HG03442 (cell line): ENCODE data around the gene ZNF445.
"Not testable (repeated sequence)": the region's sequence is repeated elsewhere in the genome, so short reads cannot be mapped to it uniquely, and the experiment has no call there.

Experiments used
- ATAC-seq: cut with Tn5 transposase; IDR thresholded peaks from one replicate; pipeline ENCODE4 v1.9.1; 2021; ENCODE audit warnings: mild to moderate bottlenecking, moderate library complexity; ENCODE audit not compliant: unreplicated experiment

Gene ZNF445

DNA sequence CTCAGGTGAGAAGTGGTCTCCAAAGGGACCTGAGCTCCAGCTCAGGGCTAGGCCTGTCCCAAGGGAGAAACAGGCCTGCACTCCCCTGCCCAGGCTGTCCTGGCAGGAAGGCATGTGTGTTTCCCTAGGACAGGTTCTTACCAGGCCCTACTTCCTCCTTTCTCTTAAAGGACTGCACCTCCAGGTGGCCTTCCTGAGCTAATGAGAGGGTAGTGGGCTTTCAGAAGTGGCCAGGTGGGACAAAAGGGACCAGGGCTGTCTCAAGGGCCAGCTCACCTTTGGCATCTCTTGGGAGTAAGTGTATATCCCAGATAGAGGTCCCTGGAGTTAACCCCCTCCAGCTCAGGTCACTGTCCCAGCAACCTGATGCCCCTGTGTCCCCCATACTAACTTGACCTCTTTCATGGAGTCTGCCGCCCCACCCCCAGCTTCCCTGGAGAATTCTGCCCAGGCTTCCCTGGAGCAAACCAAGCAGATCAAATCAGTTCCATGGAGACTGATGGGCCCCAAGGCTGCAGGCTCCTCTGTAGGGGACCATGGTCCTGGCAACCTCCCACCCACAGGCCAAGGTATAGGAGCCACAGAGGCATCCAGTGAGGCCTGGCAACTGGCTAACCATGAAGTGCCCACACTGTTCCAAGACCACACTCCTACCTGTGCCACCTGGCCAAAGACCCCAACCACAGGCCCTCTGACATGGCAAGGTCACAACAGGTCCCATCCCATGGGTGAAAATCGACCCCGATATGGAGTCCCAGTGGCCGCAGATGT, 67.6 kb downstream of the ZNF445 start:
- ATAC-seq, result no peak

- ATAC-seq, result no peak
Measured at GRCh38 chr3:44402548-44402947, 74.9 kb downstream of the ZNF445 start.

GRCh38 chr3:44400771-44401170, 76.7 kb downstream of the ZNF445 start:
- no peak for ATAC-seq

DNA sequence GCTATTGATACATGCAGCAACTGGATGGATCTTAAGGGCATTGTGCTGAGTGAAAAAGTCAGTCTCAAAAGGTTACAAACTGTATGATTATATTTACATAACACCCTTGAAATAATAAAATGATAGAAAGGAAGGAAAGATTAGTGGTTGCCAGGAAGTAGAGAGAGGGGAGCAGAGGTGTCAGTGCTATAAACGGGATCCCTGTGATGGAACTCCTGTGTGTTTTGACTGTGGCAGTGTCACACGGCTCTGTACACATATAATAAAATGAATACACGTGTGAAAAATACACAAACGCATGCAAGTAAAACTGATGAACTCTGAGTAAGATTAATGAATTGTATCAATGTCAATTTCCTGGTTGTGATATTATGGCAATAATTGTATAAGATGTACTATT, 78.6 kb downstream of the ZNF445 start:
- ATAC-seq, result no peak

DNA sequence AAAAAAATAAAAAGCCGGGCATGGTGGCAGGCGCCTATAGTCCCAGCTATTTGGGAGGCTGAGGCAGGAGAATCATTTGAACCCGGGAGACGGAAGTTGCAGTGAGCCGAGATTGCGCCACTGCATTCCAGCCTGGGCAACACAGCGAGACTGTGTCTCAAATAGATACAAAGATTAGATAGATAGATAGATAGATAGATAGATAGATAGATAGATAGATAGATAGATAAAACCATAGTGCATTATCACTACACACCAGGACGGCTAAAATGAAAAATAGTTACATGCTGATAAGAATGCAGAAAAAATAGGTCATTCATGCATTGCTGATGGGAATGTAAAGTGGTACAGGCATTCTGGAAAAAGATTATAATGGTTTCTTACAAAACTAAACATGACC, 79.2 kb downstream of the ZNF445 start:
- ATAC-seq, result not testable (repeated sequence)

GRCh38 chr3:44396200-44397171, 81.0 kb downstream of the ZNF445 start:
- ATAC-seq, result no peak

DNA sequence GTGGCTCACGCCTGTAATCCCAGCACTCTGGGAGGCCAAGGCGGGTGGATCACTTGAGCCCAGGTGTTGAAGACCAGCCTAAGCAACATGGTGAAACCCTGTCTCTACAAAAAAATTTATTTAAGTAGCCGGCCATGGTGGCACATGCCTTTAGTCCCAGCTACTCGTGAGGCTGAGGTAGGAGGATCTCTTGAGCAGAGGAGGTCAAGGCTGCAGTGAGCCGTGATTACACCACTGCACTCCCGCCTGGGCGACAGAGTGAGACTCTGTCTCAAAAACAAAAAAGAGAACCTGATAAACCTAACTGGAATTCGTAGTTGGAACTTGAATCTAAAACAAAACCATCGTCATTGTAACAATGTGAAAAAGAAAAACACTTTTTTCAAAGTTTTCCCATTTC, 81.8 kb downstream of the ZNF445 start:
- no peak for ATAC-seq

GRCh38 chr3:44392489-44392888, 85.0 kb downstream of the ZNF445 start:
- no peak for ATAC-seq

DNA sequence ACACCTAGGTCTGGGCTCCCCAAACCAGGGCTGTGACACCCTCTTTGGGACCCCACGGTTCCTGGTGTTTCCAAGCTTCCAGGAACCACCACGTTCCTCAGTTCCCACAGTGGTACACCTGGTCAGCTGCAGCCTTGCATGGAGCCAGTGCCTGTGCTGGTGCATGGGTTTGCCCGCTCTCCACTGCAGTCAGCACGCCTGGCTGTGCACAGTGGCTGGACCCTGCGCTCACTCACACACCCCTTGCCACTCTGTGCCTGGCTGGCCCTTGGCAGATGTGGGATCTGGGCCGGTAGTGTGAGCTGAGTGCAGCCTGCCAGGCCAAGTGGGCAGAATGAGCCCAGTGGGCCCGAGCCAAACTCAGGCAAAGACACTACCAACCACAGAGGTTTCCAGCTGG, 90.1 kb downstream of the ZNF445 start:
- no peak for ATAC-seq
